CD4-positive, alpha-beta T cell (primary cell): ENCODE data around the gene TIE1. TPM values are rescaled to one million over a fixed set of nuclear protein-coding genes. Genes with fewer than 3 reads are reported as not detected.

Experiments used
- ATAC-seq: fragments of 200-7000 bp; cut with Tn5 transposase; one replicate; pipeline ENCODE4 v1.10.0; 2022; ENCODE audit warnings: mild to moderate bottlenecking; ENCODE audit not compliant: poor library complexity
- CTCF ChIA-PET: fragments of 350-600 bp; sonication (Branson Sonifier 250); formaldehyde crosslinking; loops from one replicate; lab custom pipeline; 2021; ENCODE audit warnings: antibody characterized with exemption, inconsistent platforms; lab: Charles Lee
- POLR2A ChIA-PET: fragments of 350-600 bp; sonication (Branson Sonifier 250); formaldehyde crosslinking; loops from one replicate; lab custom pipeline; 2021; ENCODE audit warnings: antibody characterized with exemption, inconsistent platforms; lab: Charles Lee
- DNase-seq, 14 experiments: peaks; one replicate each; pipeline ENCODE4 v3.0.0-alpha.2; 2013 to 2020; ENCODE audit warnings: mixed read lengths in 2 of 14
- H3K27ac ChIP-seq, 2 donors: one replicate each; pipeline versions ENCODE4 v1.5.1 to v1.7.0; 2013; ENCODE audit warnings: low read length in 2 of 2, low read depth in 1 of 2, mild to moderate bottlenecking in 1 of 2
- H3K27me3 ChIP-seq, 2 experiments: 1 replicate in 1 of 2; 2 replicates in 1 of 2; pipeline versions ENCODE4 v1.6.1 to v1.7.0; 2013; ENCODE audit warnings: low read length in 2 of 2, control low read depth in 1 of 2, mild to moderate bottlenecking in 1 of 2, moderate library complexity in 1 of 2; ENCODE audit not compliant: insufficient read depth in 2 of 2, control insufficient read depth in 1 of 2
- H3K36me3 ChIP-seq: one replicate; pipeline ENCODE4 v1.6.1; 2013; ENCODE audit warnings: low read length, control low read depth; ENCODE audit not compliant: insufficient read depth
- H3K4me1 ChIP-seq: one replicate; pipeline ENCODE4 v1.6.1; 2013; ENCODE audit warnings: low read length, control low read depth; ENCODE audit not compliant: insufficient read depth
- H3K4me3 ChIP-seq: one replicate; pipeline ENCODE4 v1.5.1; 2013; ENCODE audit warnings: mild to moderate bottlenecking, low read length, moderate library complexity
- H3K9me3 ChIP-seq, 2 experiments: 1 replicate in 1 of 2; 2 replicates in 1 of 2; pipeline versions ENCODE4 v1.6.1 to v1.7.0; 2013; ENCODE audit warnings: low read length in 2 of 2, mild to moderate bottlenecking in 2 of 2, control low read depth in 1 of 2, moderate library complexity in 1 of 2; ENCODE audit not compliant: control insufficient read depth in 1 of 2, insufficient read depth in 1 of 2
- H3K27ac Mint-ChIP-seq: one replicate; pipeline ENCODE4 v1.8.0; 2020; ENCODE audit warnings: mixed read lengths
- H3K27me3 Mint-ChIP-seq: one replicate; pipeline ENCODE4 v1.8.0; 2021; ENCODE audit warnings: mixed read lengths
- H3K36me3 Mint-ChIP-seq: one replicate; pipeline ENCODE4 v1.8.0; 2021; ENCODE audit warnings: low read depth, mixed read lengths
- H3K4me1 Mint-ChIP-seq: one replicate; pipeline ENCODE4 v1.8.0; 2021; ENCODE audit warnings: low read depth, mixed read lengths
- H3K4me3 Mint-ChIP-seq: one replicate; pipeline ENCODE4 v1.8.0; 2020; ENCODE audit warnings: mild to moderate bottlenecking, mixed read lengths
- H3K9me3 Mint-ChIP-seq: one replicate; pipeline ENCODE4 v1.8.0; 2020; ENCODE audit warnings: mixed read lengths
- CTCF ChIP-seq: fragments of 200-600 bp; IDR thresholded peaks from one replicate; pipeline ENCODE4 v1.8.0; 2022; ENCODE audit warnings: antibody characterized with exemption, mild to moderate bottlenecking
- intact Hi-C, 2 experiments: fragments of 100-400 bp; cut with DNase I in 1 of 2; cut with micrococcal nuclease in 1 of 2; formaldehyde crosslinking; loops; one replicate each; pipeline versions ENCODE4 v1.15.1 to v1.9.0; 2023 to 2025; cut with DNase I, micrococcal nuclease
- total RNA-seq, 174 experiments: library from RNA in 2 of 174; stranded (reverse) in 2 of 174; gene quantifications; one replicate each; pipeline ENCODE4 v1.2.3 and lab custom pipeline; 2021 to 2026

Gene TIE1
- total RNA-seq, 2 experiments from 2014 or later: not detected

- intact Hi-C loops: no loop called here
Observed at GRCh38 chr1:43345120-43345519, 44.3 kb downstream of the TIE1 start.

GRCh38 chr1:43346636-43347035, 45.9 kb downstream of the TIE1 start:
- Histone ChIP-seq H3K36me3 (no peaks in the 10 kb centered on the region), H3K27ac (no peak overlapping the region), H3K9me3 (no peaks in the 10 kb centered on the region), H3K4me3 (no peak overlapping the region), H3K27me3 (no peaks in the 10 kb centered on the region), H3K4me1 (peaks cover 8% of the 10 kb centered on the region)
- no peaks in the 10 kb centered on the region for H3K27me3 Mint-ChIP-seq
- no peak overlapping the region for H3K27ac Mint-ChIP-seq
- ATAC-seq (no peak), DNase-seq (no peak)
- no peaks in the 10 kb centered on the region for H3K36me3 Mint-ChIP-seq
- no peaks in the 10 kb centered on the region for H3K9me3 Mint-ChIP-seq
- ChIA-PET CTCF (no interaction called here), POLR2A (interaction anchor here (0.9 to 1.0 kb wide), 2 partner anchors 9 to 12 kb away, joined by 3 read pairs; partner anchors contain the start of genes CDC20 and MPL)
- peaks cover 16% of the 10 kb centered on the region for H3K4me1 Mint-ChIP-seq
- H3K4me3 Mint-ChIP-seq: no peak overlapping the region
- intact Hi-C loops: no loop called here
- TF ChIP-seq CTCF: no peak

More at GRCh38 chr1:43345120-43345519, 44.3 kb downstream of the TIE1 start:
- POLR2A ChIA-PET: no interaction called here
- no peak for ATAC-seq
- Mint-ChIP-seq H3K4me3 (no peak overlapping the region), H3K27me3 (no peaks in the 10 kb centered on the region), H3K36me3 (no peaks in the 10 kb centered on the region), H3K9me3 (no peaks in the 10 kb centered on the region), H3K4me1 (peaks cover 15% of the 10 kb centered on the region), H3K27ac (no peak overlapping the region)
- Histone ChIP-seq H3K27me3 (no peaks in the 10 kb centered on the region), H3K27ac (no peak overlapping the region), H3K4me1 (peaks cover 8% of the 10 kb centered on the region), H3K9me3 (no peaks in the 10 kb centered on the region), H3K4me3 (no peak overlapping the region), H3K36me3 (no peaks in the 10 kb centered on the region)
- TF ChIP-seq CTCF: no peak
- CTCF ChIA-PET: no interaction called here
- no peak for DNase-seq

GRCh38 chr1:43348343-43348808, 47.6 kb downstream of the TIE1 start:
- peak overlapping the region; percentile 44 for H3K4me3 ChIP-seq
- peak overlapping the region in 1 of 2 donors; percentile 55 for H3K27ac ChIP-seq
- DNase-seq (no peak), ATAC-seq (no peak)
- intact Hi-C loops: no loop called here
- peaks cover 22% of the 10 kb centered on the region for H3K4me1 Mint-ChIP-seq
- H3K36me3 Mint-ChIP-seq: no peaks in the 10 kb centered on the region
- H3K27me3 ChIP-seq: no peaks in the 10 kb centered on the region
- peak overlapping the region; percentile 89 for H3K27ac Mint-ChIP-seq
- no peaks in the 10 kb centered on the region for H3K36me3 ChIP-seq
- ChIA-PET CTCF (interaction anchor here (0.6 kb wide), 1 partner anchor 1911 kb away, joined by 3 read pairs; no protein-coding TSS in a partner anchor), POLR2A (interaction anchor here (0.6 to 1.3 kb wide), 3 partner anchors 9 to 106 kb away, joined by 3 to 14 read pairs (median 3); partner anchors contain the start of genes CDC20, ELOVL1 and HYI)
- H3K9me3 Mint-ChIP-seq: no peaks in the 10 kb centered on the region
- H3K9me3 ChIP-seq: no peaks in the 10 kb centered on the region
- no peak for TF ChIP-seq CTCF
- peak overlapping the region; percentile 30 for H3K4me3 Mint-ChIP-seq
- peaks cover 8% of the 10 kb centered on the region for H3K4me1 ChIP-seq
- H3K27me3 Mint-ChIP-seq: no peaks in the 10 kb centered on the region
